Measurements from ENCODE around the gene ZNF827. TPM values are rescaled to one million over a fixed set of nuclear protein-coding genes. Genes with fewer than 3 reads are reported as not detected.

The ZNF827 gene
- total and polyA plus RNA-seq, 2 experiments from 2014 or later: 20.3 to 33.1 TPM

GRCh38 chr4:145909281-145909715 lies 29.3 kb downstream of the ZNF827 start:
- Histone ChIP-seq H3K79me2 (replicated peaks; ENCODE audit: insufficient read depth) (peaks cover 91% of the 10 kb centered on the region), H3K9me2 (ENCODE audit: insufficient read depth) (no peaks in the 10 kb centered on the region; the same call in 1 of the 2 replicates), H3K4me1 (ENCODE audit: insufficient read depth) (peaks cover 45% of the 10 kb centered on the region), H3F3A (replicated peaks; ENCODE audit: low read depth) (no peaks in the 10 kb centered on the region; the same call in 1 of the 2 replicates), H3K4me3 (no peak overlapping the region), H3K36me3 (ENCODE audit: insufficient read depth) (no peaks in the 10 kb centered on the region), H3K27ac (ENCODE audit: low read depth) (peak overlapping the region; percentile 82), H3K4me2 (peak overlapping the region; percentile 10; the same call in 1 of the 2 replicates), H2AFZ (no peak overlapping the region), H4K20me1 (replicated peaks; ENCODE audit: insufficient read depth) (no peaks in the 10 kb centered on the region; the same call in none of the 2 replicates), H3K27me3 (ENCODE audit: insufficient read depth) (no peaks in the 10 kb centered on the region)
- TF ChIP-seq EZH2 (IDR thresholded peaks at IDR 0.05; ENCODE audit: low read depth, unreplicated experiment) (no peak), EZH2phosphoT487 (IDR thresholded peaks at IDR 0.05; ENCODE audit: unreplicated experiment) (no peak), CREB1 (CRISPR knock-in tag; IDR thresholded peaks at IDR 0.05; ENCODE audit: low read depth) (no peak), POLR2AphosphoS5 (IDR thresholded peaks at IDR 0.05; ENCODE audit: low read depth) (no peak), REST (IDR thresholded peaks at IDR 0.05; ENCODE audit: unreplicated experiment) (no peak), CTCF (conservative IDR thresholded peaks at IDR 0.05; ENCODE audit: low read depth in 2 of 2) (no peak), JUNB (IDR thresholded peaks at IDR 0.05; ENCODE audit: unreplicated experiment) (no peak), ETS1 (IDR thresholded peaks at IDR 0.05) (no peak), ZNF331 (CRISPR knock-in tag; IDR thresholded peaks at IDR 0.05; ENCODE audit: low read depth) (no peak), NANOG (IDR thresholded peaks at IDR 0.05; ENCODE audit: borderline replicate concordance) (no peak), ZNF462 (CRISPR knock-in tag; IDR thresholded peaks at IDR 0.05) (no peak), ZNF114 (CRISPR knock-in tag; IDR thresholded peaks at IDR 0.05) (no peak)
- H3K4me1 Mint-ChIP-seq: peaks cover 59% of the 10 kb centered on the region
- peak overlapping the region; percentile 28; the same call in 1 of the 3 replicates for H3K4me3 Mint-ChIP-seq
- H3K27ac Mint-ChIP-seq: peak overlapping the region; percentile 71
- H3K9me3 Mint-ChIP-seq: no peaks in the 10 kb centered on the region
- H3K36me3 Mint-ChIP-seq (ENCODE audit: low read depth): peaks cover 9% of the 10 kb centered on the region; the same call in 1 of the 3 replicates
- DNase-seq (ENCODE audit: low spot score): peak; percentile 91
- ATAC-seq: peak; percentile 98
- H3K27me3 Mint-ChIP-seq (ENCODE audit: insufficient read depth, low read depth, poor library complexity): peaks cover 5% of the 10 kb centered on the region

All from GM23338 (cell line).